AG04450 (cell line): ENCODE data around the gene CCDC57. TPM values are rescaled to one million over a fixed set of nuclear protein-coding genes. Genes with fewer than 3 reads are reported as not detected.

Experiments used
- CTCF ChIA-PET: fragments of 300-600, 350-600 bp; formaldehyde crosslinking; extraction: SDS; loops from one replicate; lab custom pipeline; 2022; ENCODE audit warnings: antibody characterized with exemption, inconsistent platforms; lab: Charles Lee
- POLR2A ChIA-PET: fragments of 350-600 bp; formaldehyde crosslinking; extraction: SDS; loops from one replicate; lab custom pipeline; 2021; ENCODE audit warnings: antibody characterized with exemption, inconsistent platforms; lab: Yijun Ruan, JAX
- DNase-seq: peaks from one replicate; pipeline ENCODE4 v3.0.0-alpha.2; 2011; ENCODE audit warnings: low read depth, low spot score
- H3K27ac ChIP-seq: one replicate; pipeline ENCODE4 v1.5.1; 2012; ENCODE audit warnings: low read depth, low read length, control low read depth
- H3K27me3 ChIP-seq: one replicate; pipeline ENCODE4 v1.6.0; 2012; ENCODE audit warnings: low read length; ENCODE audit not compliant: control insufficient read depth, insufficient read depth
- H3K4me3 ChIP-seq: 2 replicates; pipeline ENCODE4 v1.5.1; 2011; ENCODE audit warnings: mild to moderate bottlenecking, low read depth, low read length, control low read depth
- H3K9me3 ChIP-seq: 2 replicates; pipeline ENCODE4 v1.5.1; 2012; ENCODE audit warnings: low read length; ENCODE audit not compliant: control insufficient read depth, insufficient read depth
- CTCF ChIP-seq: IDR thresholded peaks from 2 replicates; pipeline ENCODE4 v1.5.1; 2011; ENCODE audit warnings: low read depth, low read length, control low read depth, inconsistent platforms
- polyA plus RNA-seq: library from polyadenylated mRNA; depleted of rRNA; stranded (reverse); fragments of >200 nt; gene quantifications from 2 replicates; pipeline ENCODE4 v1.2.3, GENCODE V29; 2011

Gene CCDC57
- polyA plus RNA-seq, 1 experiment, result 11.1 TPM

- no peaks in the 10 kb centered on the region; the same call in 1 of the 2 replicates for H3K9me3 ChIP-seq
- no peak for TF ChIP-seq CTCF
- ChIA-PET POLR2A (no interaction called here), CTCF (no interaction called here)
- DNase-seq, result no peak
- no peaks in the 10 kb centered on the region for H3K27me3 ChIP-seq
- peak overlapping the region; percentile 91 for H3K27ac ChIP-seq
- no peak overlapping the region for H3K4me3 ChIP-seq
Measured at GRCh38 chr17:82217120-82217529, 4.5 kb upstream of the CCDC57 start.

GRCh38 chr17:82216301-82217119 lies 3.9 kb upstream of the CCDC57 start:
- Histone ChIP-seq H3K4me3 (no peak overlapping the region), H3K27me3 (no peaks in the 10 kb centered on the region), H3K27ac (peak overlapping the region; percentile 91), H3K9me3 (no peaks in the 10 kb centered on the region; the same call in 1 of the 2 replicates)
- ChIA-PET POLR2A (no interaction called here), CTCF (no interaction called here)
- DNase-seq, result no peak
- no peak for TF ChIP-seq CTCF

GRCh38 chr17:82215972-82216300 lies 3.3 kb upstream of the CCDC57 start:
- Histone ChIP-seq H3K9me3 (no peaks in the 10 kb centered on the region; the same call in 1 of the 2 replicates), H3K27me3 (no peaks in the 10 kb centered on the region), H3K4me3 (no peak overlapping the region), H3K27ac (peak overlapping the region; percentile 91)
- CTCF ChIA-PET, result no interaction called here
- no peak for TF ChIP-seq CTCF
- DNase-seq, result no peak
- POLR2A ChIA-PET, result interaction anchor here (0.6 to 0.8 kb wide), 2 partner anchors 21 to 35 kb away, joined by 3 to 5 read pairs; no protein-coding TSS in a partner anchor

- H3K27ac ChIP-seq, result peak overlapping the region; percentile 39
- CTCF ChIA-PET, result no interaction called here
- POLR2A ChIA-PET, result interaction anchor here (0.6 to 3.0 kb wide), 3 partner anchors 14 to 35 kb away, joined by 3 to 16 read pairs (median 5); partner anchors contain the start of gene SLC16A3
- no peak overlapping the region for H3K4me3 ChIP-seq
- TF ChIP-seq CTCF, result no peak
- H3K9me3 ChIP-seq, result no peaks in the 10 kb centered on the region; the same call in 1 of the 2 replicates
- H3K27me3 ChIP-seq, result no peaks in the 10 kb centered on the region
- DNase-seq, result no peak
Measured at GRCh38 chr17:82215095-82215971, 2.7 kb upstream of the CCDC57 start.
